ENCODE data around the gene MRPS9. TPM values are rescaled to one million over a fixed set of nuclear protein-coding genes. Genes with fewer than 3 reads are reported as not detected.

MRPS9 gene
- total RNA-seq, 1 donor from 2014 or later, result 18.7 TPM

DNA sequence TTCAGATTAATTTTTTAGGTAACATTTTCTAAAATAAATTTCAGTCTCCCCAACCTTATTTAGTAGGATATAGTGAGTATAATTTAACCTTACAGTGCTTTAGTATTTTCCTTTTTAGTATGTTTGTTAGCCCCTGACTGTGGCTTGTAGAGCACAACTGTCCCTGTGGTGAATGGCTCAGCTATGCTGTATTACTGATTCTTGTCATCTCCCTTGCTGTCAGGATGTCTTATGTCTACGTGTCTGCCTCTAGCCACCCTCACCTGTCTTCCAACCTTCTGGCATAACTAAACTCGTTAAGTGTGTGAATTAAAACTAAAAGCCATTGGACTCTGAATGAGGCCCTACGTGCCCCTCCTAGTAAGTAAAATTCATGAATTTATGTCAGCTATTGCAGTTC, 18.4 kb downstream of the MRPS9 start:
- Histone ChIP-seq H3K36me3 (peaks cover 2 to 4% of the 10 kb centered on the region in 2 donors), H3K4me3 (no peak overlapping the region), H3K9me3 (peaks cover 0 to 9% of the 10 kb centered on the region in 2 donors), H3K27me3 (no peaks in the 10 kb centered on the region), H3K4me1 (no peaks in the 10 kb centered on the region), H3K27ac (no peak overlapping the region)
- TF ChIP-seq, protein P1, sequence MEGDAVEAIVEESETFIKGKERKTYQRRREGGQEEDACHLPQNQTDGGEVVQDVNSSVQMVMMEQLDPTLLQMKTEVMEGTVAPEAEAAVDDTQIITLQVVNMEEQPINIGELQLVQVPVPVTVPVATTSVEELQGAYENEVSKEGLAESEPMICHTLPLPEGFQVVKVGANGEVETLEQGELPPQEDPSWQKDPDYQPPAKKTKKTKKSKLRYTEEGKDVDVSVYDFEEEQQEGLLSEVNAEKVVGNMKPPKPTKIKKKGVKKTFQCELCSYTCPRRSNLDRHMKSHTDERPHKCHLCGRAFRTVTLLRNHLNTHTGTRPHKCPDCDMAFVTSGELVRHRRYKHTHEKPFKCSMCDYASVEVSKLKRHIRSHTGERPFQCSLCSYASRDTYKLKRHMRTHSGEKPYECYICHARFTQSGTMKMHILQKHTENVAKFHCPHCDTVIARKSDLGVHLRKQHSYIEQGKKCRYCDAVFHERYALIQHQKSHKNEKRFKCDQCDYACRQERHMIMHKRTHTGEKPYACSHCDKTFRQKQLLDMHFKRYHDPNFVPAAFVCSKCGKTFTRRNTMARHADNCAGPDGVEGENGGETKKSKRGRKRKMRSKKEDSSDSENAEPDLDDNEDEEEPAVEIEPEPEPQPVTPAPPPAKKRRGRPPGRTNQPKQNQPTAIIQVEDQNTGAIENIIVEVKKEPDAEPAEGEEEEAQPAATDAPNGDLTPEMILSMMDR (IDR thresholded peaks at IDR 0.05), result no peak
- intact Hi-C loops (cut with DNase I), result no loop called here
- no peak for DNase-seq (ENCODE audit: low spot score in 2 of 2)

GRCh38 chr2:105057005-105057404, 19.1 kb downstream of the MRPS9 start:
- TF ChIP-seq, protein P1 (IDR thresholded peaks at IDR 0.05), result no peak
- Histone ChIP-seq H3K4me3 (no peak overlapping the region), H3K27me3 (no peaks in the 10 kb centered on the region), H3K4me1 (no peaks in the 10 kb centered on the region), H3K9me3 (peaks cover 0 to 3% of the 10 kb centered on the region in 2 donors), H3K27ac (no peak overlapping the region), H3K36me3 (peaks cover 0 to 3% of the 10 kb centered on the region in 2 donors)
- intact Hi-C loops (cut with DNase I), result no loop called here
- DNase-seq (ENCODE audit: low spot score in 2 of 2), result no peak

- H3K4me1 ChIP-seq, result no peaks in the 10 kb centered on the region
- no peak overlapping the region for H3K27ac ChIP-seq
- no peak for DNase-seq (ENCODE audit: low spot score in 2 of 2)
- H3K27me3 ChIP-seq, result no peaks in the 10 kb centered on the region
- H3K36me3 ChIP-seq, result peaks cover 0 to 7% of the 10 kb centered on the region in 2 donors
- no peak overlapping the region for H3K4me3 ChIP-seq
- TF ChIP-seq, protein P1 (IDR thresholded peaks at IDR 0.05), result no peak
- intact Hi-C loops (cut with DNase I), result no loop called here
- no peaks in the 10 kb centered on the region for H3K9me3 ChIP-seq
Observed at GRCh38 chr2:105061560-105061959, 23.7 kb downstream of the MRPS9 start.

DNA sequence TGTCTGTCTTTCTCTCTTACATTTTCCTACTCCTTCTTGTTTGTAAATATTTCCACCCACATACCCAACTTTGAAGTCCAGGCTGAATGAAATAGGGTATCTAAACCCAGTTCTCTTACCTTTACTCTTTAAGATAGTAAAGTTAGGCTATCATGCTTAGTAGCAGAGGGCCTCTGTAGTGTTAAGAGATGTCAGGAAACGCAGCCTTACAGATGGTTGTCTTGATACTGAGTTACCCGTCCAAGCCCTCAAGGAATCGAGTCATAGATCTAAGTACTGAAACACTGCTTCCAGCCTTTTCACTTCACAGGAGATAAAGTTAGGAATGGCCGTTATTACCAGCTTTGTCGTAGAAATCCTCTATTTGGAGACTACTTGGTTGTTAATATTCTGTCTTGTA, 24.3 kb downstream of the MRPS9 start:
- Histone ChIP-seq H3K9me3 (no peaks in the 10 kb centered on the region), H3K4me3 (no peak overlapping the region), H3K36me3 (peaks cover 0 to 7% of the 10 kb centered on the region in 2 donors), H3K4me1 (no peaks in the 10 kb centered on the region), H3K27ac (no peak overlapping the region), H3K27me3 (no peaks in the 10 kb centered on the region)
- no peak for DNase-seq (ENCODE audit: low spot score in 2 of 2)
- intact Hi-C loops (cut with DNase I), result no loop called here
- TF ChIP-seq, protein P1 (IDR thresholded peaks at IDR 0.05), result no peak

- TF ChIP-seq, protein P1 (IDR thresholded peaks at IDR 0.05), result no peak
- H3K4me3 ChIP-seq, result no peak overlapping the region
- H3K36me3 ChIP-seq, result peaks cover 0 to 7% of the 10 kb centered on the region in 2 donors
- H3K27ac ChIP-seq, result no peak overlapping the region
- intact Hi-C loops (cut with DNase I), result no loop called here
- no peak for DNase-seq (ENCODE audit: low spot score in 2 of 2)
- no peaks in the 10 kb centered on the region for H3K27me3 ChIP-seq
- no peaks in the 10 kb centered on the region for H3K9me3 ChIP-seq
- no peaks in the 10 kb centered on the region for H3K4me1 ChIP-seq
Observed at GRCh38 chr2:105068387-105068786, 30.5 kb downstream of the MRPS9 start.

- intact Hi-C loops (cut with DNase I), result no loop called here
- Histone ChIP-seq H3K9me3 (no peaks in the 10 kb centered on the region), H3K27me3 (no peaks in the 10 kb centered on the region), H3K36me3 (peaks cover 0 to 7% of the 10 kb centered on the region in 2 donors), H3K4me1 (no peaks in the 10 kb centered on the region), H3K4me3 (no peak overlapping the region), H3K27ac (no peak overlapping the region)
- DNase-seq (ENCODE audit: low spot score in 2 of 2), result no peak
- TF ChIP-seq, protein P1 (IDR thresholded peaks at IDR 0.05), result no peak
Observed at GRCh38 chr2:105068875-105069274, 31.0 kb downstream of the MRPS9 start.

Data from ascending aorta (tissue), 2 donors.